HUES64 (cell line): ENCODE data around the gene CYP24A1.
"Not testable (repeated sequence)": the region's sequence is repeated elsewhere in the genome, so short reads cannot be mapped to it uniquely, and the experiment has no call there.

Source experiments
- H3K27ac ChIP-seq: 2 replicates; pipeline ENCODE4 v1.7.0; 2013; ENCODE audit warnings: low read depth, low read length, inconsistent platforms
- H3K27me3 ChIP-seq: 2 replicates; pipeline ENCODE4 v1.6.1; 2013; ENCODE audit warnings: mild to moderate bottlenecking, low read length; ENCODE audit not compliant: insufficient read depth
- H3K36me3 ChIP-seq: 2 replicates; pipeline ENCODE4 v1.6.1; 2013; ENCODE audit warnings: mild to moderate bottlenecking, low read length; ENCODE audit not compliant: insufficient read depth
- H3K4me1 ChIP-seq: 2 replicates; pipeline ENCODE4 v1.6.1; 2013; ENCODE audit warnings: mild to moderate bottlenecking, low read length, moderate library complexity; ENCODE audit not compliant: insufficient read depth
- H3K4me3 ChIP-seq: 2 replicates; pipeline ENCODE4 v1.5.1; 2013; ENCODE audit warnings: mild to moderate bottlenecking, low read length, moderate library complexity
- H3K9ac ChIP-seq: 2 replicates; pipeline ENCODE4 v1.6.1; 2013; ENCODE audit warnings: mild to moderate bottlenecking, low read depth, low read length
- H3K9me3 ChIP-seq: 2 replicates; pipeline ENCODE4 v1.6.1; 2013; ENCODE audit warnings: low read depth, low read length; ENCODE audit not compliant: insufficient read depth
- WGBS: fragments of 150-250, 120-280 bp; methylation state at CpG from one replicate; pipeline ENCODE4 v1.1.7; 2013; ENCODE audit warnings: missing lambda C conversion rate; 5-methylcytosine and 5-hydroxymethylcytosine counted together

Gene CYP24A1

GRCh38 chr20:54140486-54140885, 33.3 kb downstream of the CYP24A1 start:
- H3K4me3 ChIP-seq, result no peak overlapping the region
- no peaks in the 10 kb centered on the region for H3K4me1 ChIP-seq
- WGBS, result 98% methylated on average over 1 of the region's 3 CpGs
- H3K36me3 ChIP-seq, result no peaks in the 10 kb centered on the region
- H3K27ac ChIP-seq, result no peak overlapping the region
- H3K9me3 ChIP-seq, result peaks cover 5% of the 10 kb centered on the region; the same call in 1 of the 2 replicates
- H3K9ac ChIP-seq, result no peak overlapping the region
- no peaks in the 10 kb centered on the region for H3K27me3 ChIP-seq

GRCh38 chr20:54140067-54140466, 33.7 kb downstream of the CYP24A1 start:
- Histone ChIP-seq H3K27ac (no peak overlapping the region), H3K27me3 (no peaks in the 10 kb centered on the region), H3K9me3 (peaks cover 5% of the 10 kb centered on the region; the same call in 1 of the 2 replicates), H3K4me1 (no peaks in the 10 kb centered on the region), H3K9ac (no peak overlapping the region), H3K36me3 (no peaks in the 10 kb centered on the region), H3K4me3 (no peak overlapping the region)
- WGBS, result 98% methylated on average over 6 of the region's 6 CpGs

GRCh38 chr20:54139188-54139587, 34.6 kb downstream of the CYP24A1 start:
- Histone ChIP-seq H3K27ac (no peak overlapping the region), H3K4me1 (no peaks in the 10 kb centered on the region), H3K9ac (no peak overlapping the region), H3K4me3 (no peak overlapping the region), H3K9me3 (peaks cover 5% of the 10 kb centered on the region; the same call in 1 of the 2 replicates), H3K36me3 (no peaks in the 10 kb centered on the region), H3K27me3 (no peaks in the 10 kb centered on the region)
- 91% methylated on average over 7 of the region's 7 CpGs for whole genome bisulfite sequencing

- no peaks in the 10 kb centered on the region for H3K36me3 ChIP-seq
- H3K27ac ChIP-seq, result no peak overlapping the region
- H3K9ac ChIP-seq, result no peak overlapping the region
- H3K4me1 ChIP-seq, result peaks cover 3% of the 10 kb centered on the region; the same call in 1 of the 2 replicates
- no peak overlapping the region for H3K4me3 ChIP-seq
- H3K27me3 ChIP-seq, result no peaks in the 10 kb centered on the region
- peaks cover 5% of the 10 kb centered on the region; the same call in 1 of the 2 replicates for H3K9me3 ChIP-seq
- 100% methylated on average over 2 of the region's 2 CpGs for WGBS
Measured at GRCh38 chr20:54138427-54138826, 35.4 kb downstream of the CYP24A1 start.

GRCh38 chr20:54137115-54137514, 36.7 kb downstream of the CYP24A1 start:
- H3K4me1 ChIP-seq, result peaks cover 15% of the 10 kb centered on the region
- no peaks in the 10 kb centered on the region for H3K27me3 ChIP-seq
- H3K9me3 ChIP-seq, result peaks cover 5% of the 10 kb centered on the region; the same call in 1 of the 2 replicates
- H3K4me3 ChIP-seq, result no peak overlapping the region
- H3K36me3 ChIP-seq, result no peaks in the 10 kb centered on the region
- H3K9ac ChIP-seq, result no peak overlapping the region
- no peak overlapping the region for H3K27ac ChIP-seq
- 93% methylated on average over 5 of the region's 5 CpGs for WGBS

GRCh38 chr20:54134445-54135220, 39.2 kb downstream of the CYP24A1 start:
- H3K9me3 ChIP-seq, result no peaks in the 10 kb centered on the region
- H3K4me1 ChIP-seq, result peaks cover 17% of the 10 kb centered on the region
- H3K27ac ChIP-seq, result no peak overlapping the region
- H3K36me3 ChIP-seq, result no peaks in the 10 kb centered on the region
- no peak overlapping the region for H3K4me3 ChIP-seq
- 96% methylated on average over 2 of the region's 2 CpGs for WGBS
- no peak overlapping the region for H3K9ac ChIP-seq
- H3K27me3 ChIP-seq, result no peaks in the 10 kb centered on the region

- Histone ChIP-seq H3K4me1 (peaks cover 17% of the 10 kb centered on the region), H3K4me3 (no peak overlapping the region)
Measured at GRCh38 chr20:54133434-54134427, 40.1 kb downstream of the CYP24A1 start.

GRCh38 chr20:54132612-54133433, 41.0 kb downstream of the CYP24A1 start:
- H3K36me3 ChIP-seq, result no peaks in the 10 kb centered on the region
- no peak overlapping the region for H3K9ac ChIP-seq
- H3K4me1 ChIP-seq, result peaks cover 17% of the 10 kb centered on the region
- 54% methylated on average over 6 of the region's 6 CpGs for WGBS
- H3K9me3 ChIP-seq, result no peaks in the 10 kb centered on the region
- no peak overlapping the region for H3K4me3 ChIP-seq
- H3K27me3 ChIP-seq, result no peaks in the 10 kb centered on the region
- H3K27ac ChIP-seq, result 0 out of 2 replicates have a peak overlapping the region, but pooled peaks have one; percentile 4

More at GRCh38 chr20:54133434-54134427, 40.1 kb downstream of the CYP24A1 start:
- Histone ChIP-seq H3K9me3 (no peaks in the 10 kb centered on the region), H3K27me3 (no peaks in the 10 kb centered on the region), H3K27ac (no peak overlapping the region), H3K9ac (no peak overlapping the region; the same call in 1 of the 2 replicates), H3K36me3 (no peaks in the 10 kb centered on the region)
- 76% methylated on average over 5 of the region's 6 CpGs for WGBS

- Histone ChIP-seq H3K9ac (no peak overlapping the region), H3K9me3 (no peaks in the 10 kb centered on the region), H3K27me3 (no peaks in the 10 kb centered on the region), H3K4me3 (no peak overlapping the region), H3K36me3 (no peaks in the 10 kb centered on the region), H3K27ac (no peak overlapping the region), H3K4me1 (peaks cover 17% of the 10 kb centered on the region)
- 88% methylated on average over 8 of the region's 8 CpGs for WGBS
Measured at GRCh38 chr20:54131675-54132611, 41.8 kb downstream of the CYP24A1 start.

GRCh38 chr20:54131125-54131524, 42.7 kb downstream of the CYP24A1 start:
- H3K9ac ChIP-seq, H3K36me3 ChIP-seq, H3K4me3 ChIP-seq, H3K27ac ChIP-seq, H3K9me3 ChIP-seq, H3K27me3 ChIP-seq: not testable (repeated sequence)
- WGBS, result 96% methylated on average over 1 of the region's 4 CpGs
- H3K4me1 ChIP-seq, result peaks cover 17% of the 10 kb centered on the region
